HCT116 (cell line): ENCODE data around the gene CRACR2A.

Experiments
- CEBPB ChIP-seq: IDR thresholded peaks from 2 replicates; pipeline ENCODE4 v1.6.1; 2012; ENCODE audit warnings: low read depth
- CTCF ChIP-seq, 3 experiments: fragments of 200-600 bp in 1 of 3; sonication (generic) in 1 of 3; IDR thresholded peaks in 2 of 3; conservative IDR thresholded peaks in 1 of 3; 2 replicates each; pipeline ENCODE4 v1.5.1; 2012 to 2017; ENCODE audit warnings: low read depth in 2 of 3, low read length in 2 of 3, antibody characterized with exemption in 1 of 3, borderline replicate concordance in 1 of 3, control low read depth in 1 of 3, mild to moderate bottlenecking in 1 of 3, mixed read lengths in 1 of 3, mixed run types in 1 of 3, moderate library complexity in 1 of 3; ENCODE audit not compliant: insufficient read depth in 1 of 3
- EZH2phosphoT487 ChIP-seq: fragments of 200-600 bp; IDR thresholded peaks from 2 replicates; pipeline ENCODE4 v1.6.1; 2018; ENCODE audit warnings: antibody characterized with exemption, borderline replicate concordance
- FOSL1 ChIP-seq: IDR thresholded peaks from 2 replicates; pipeline ENCODE4 v1.6.1; 2012; ENCODE audit warnings: low read depth
- POLR2A ChIP-seq: IDR thresholded peaks from 2 replicates; pipeline ENCODE4 v1.7.0; 2011; ENCODE audit warnings: borderline replicate concordance; ENCODE audit not compliant: insufficient read depth, insufficient read length; ENCODE audit errors: extremely low read depth
- POLR2AphosphoS5 ChIP-seq: IDR thresholded peaks from 2 replicates; pipeline ENCODE4 v1.6.1; 2011; ENCODE audit warnings: mild to moderate bottlenecking, low read depth, low read length, moderate library complexity
- REST ChIP-seq: IDR thresholded peaks from 2 replicates; pipeline ENCODE4 v1.6.1; 2012; ENCODE audit warnings: low read depth
- SP1 ChIP-seq: IDR thresholded peaks from 2 replicates; pipeline ENCODE4 v1.6.1; 2012; ENCODE audit warnings: low read depth
- ZNF274 ChIP-seq: fragments of 200-500 bp; sonication (Bioruptor generic); IDR thresholded peaks from 2 replicates; pipeline ENCODE4 v1.6.1; 2014; ENCODE audit warnings: mild to moderate bottlenecking, low read depth, low read length, inconsistent platforms
- TF ChIP-seq, protein P1 (sequence below): IDR thresholded peaks from 2 replicates; pipeline ENCODE4 v1.6.1; 2012
- TF ChIP-seq, protein P2 (sequence below): IDR thresholded peaks from 2 replicates; pipeline ENCODE4 v1.6.1; 2011; ENCODE audit warnings: mild to moderate bottlenecking, low read length, moderate library complexity; ENCODE audit not compliant: insufficient replicate concordance; ENCODE audit errors: extremely low read depth

DNA sequence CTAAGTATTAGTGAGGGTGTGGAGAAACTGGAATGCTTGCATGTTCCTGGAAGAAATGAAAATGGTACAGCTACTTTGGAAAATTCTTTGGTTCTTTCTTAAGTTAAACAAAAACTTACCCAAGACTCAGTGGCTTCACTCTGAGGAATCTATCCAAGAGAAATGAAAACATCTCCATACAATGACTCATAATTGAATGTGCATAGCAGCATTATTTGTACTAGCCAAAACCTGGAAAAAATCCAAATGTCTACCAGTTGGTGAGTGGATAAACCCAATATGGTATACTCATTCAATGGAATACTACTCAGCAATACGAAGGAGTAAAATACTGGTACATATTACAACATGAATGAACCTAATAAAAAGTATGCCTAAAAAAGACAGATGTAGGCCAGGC is 18.0 kb upstream of the CRACR2A start:
- TF ChIP-seq CTCF (IDR thresholded peaks at IDR 0.05 in 2 of 3, conservative IDR thresholded peaks at IDR 0.05 in 1 of 3; ENCODE audit: borderline replicate concordance in 1 of 3, insufficient read depth in 1 of 3, low read depth in 2 of 3, low read length in 2 of 3) (no peak), CEBPB (no peak), POLR2AphosphoS5 (no peak), POLR2A (no peak), SP1 (no peak), ZNF274 (no peak), REST (no peak), EZH2phosphoT487 (no peak), FOSL1 (no peak)
- TF ChIP-seq, protein P1, sequence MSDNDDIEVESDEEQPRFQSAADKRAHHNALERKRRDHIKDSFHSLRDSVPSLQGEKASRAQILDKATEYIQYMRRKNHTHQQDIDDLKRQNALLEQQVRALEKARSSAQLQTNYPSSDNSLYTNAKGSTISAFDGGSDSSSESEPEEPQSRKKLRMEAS: no peak
- TF ChIP-seq, protein P2, sequence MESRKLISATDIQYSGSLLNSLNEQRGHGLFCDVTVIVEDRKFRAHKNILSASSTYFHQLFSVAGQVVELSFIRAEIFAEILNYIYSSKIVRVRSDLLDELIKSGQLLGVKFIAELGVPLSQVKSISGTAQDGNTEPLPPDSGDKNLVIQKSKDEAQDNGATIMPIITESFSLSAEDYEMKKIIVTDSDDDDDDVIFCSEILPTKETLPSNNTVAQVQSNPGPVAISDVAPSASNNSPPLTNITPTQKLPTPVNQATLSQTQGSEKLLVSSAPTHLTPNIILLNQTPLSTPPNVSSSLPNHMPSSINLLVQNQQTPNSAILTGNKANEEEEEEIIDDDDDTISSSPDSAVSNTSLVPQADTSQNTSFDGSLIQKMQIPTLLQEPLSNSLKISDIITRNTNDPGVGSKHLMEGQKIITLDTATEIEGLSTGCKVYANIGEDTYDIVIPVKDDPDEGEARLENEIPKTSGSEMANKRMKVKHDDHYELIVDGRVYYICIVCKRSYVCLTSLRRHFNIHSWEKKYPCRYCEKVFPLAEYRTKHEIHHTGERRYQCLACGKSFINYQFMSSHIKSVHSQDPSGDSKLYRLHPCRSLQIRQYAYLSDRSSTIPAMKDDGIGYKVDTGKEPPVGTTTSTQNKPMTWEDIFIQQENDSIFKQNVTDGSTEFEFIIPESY: no peak
